Left forelimb (tissue), 1 donor: ENCODE results near the gene FBN2.

Experiments
- DNase-seq: peaks from one replicate; pipeline ENCODE4 v3.0.0-alpha.2; 2018; ENCODE audit warnings: low spot score

FBN2 gene

DNA sequence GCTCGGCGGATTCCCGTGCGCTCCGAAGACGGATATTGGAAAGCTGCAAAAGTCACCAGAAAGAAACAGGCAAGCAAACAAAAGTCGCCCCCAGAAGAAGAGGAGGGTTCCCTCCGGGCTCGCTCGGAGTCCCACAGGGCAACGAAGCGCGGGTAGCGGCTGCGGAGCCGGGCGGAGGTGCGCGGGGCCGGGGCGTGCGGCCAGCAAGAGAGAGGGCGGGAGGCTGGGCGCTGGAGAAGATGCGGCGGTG, at the start of gene FBN2:
Gene FBN2, minus strand, starts transcription at position 246 of the 250 bp plus-strand sequence. CDS start 642 bp downstream, outside the sequence.
- DNase-seq = no peak

DNA sequence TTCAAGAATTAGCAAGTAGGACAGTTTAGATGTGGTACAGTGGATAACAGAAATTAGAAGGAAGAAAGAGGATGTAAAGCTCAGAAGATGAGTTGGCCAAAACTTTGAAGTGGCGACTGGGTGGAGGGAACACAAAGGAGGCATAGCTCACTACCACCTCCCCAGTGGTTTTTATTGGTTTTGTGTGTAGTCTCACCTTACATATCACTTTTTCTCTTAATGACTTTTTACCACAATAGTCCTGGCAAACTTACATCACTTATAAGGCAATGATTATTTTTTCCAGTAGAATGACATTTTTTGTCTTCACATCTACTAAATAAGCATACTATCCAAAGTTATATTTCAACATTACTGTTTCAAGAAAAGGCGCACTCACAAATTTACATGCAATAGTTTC, 49.2 kb upstream of the FBN2 start:
- no peak for DNase-seq

DNA sequence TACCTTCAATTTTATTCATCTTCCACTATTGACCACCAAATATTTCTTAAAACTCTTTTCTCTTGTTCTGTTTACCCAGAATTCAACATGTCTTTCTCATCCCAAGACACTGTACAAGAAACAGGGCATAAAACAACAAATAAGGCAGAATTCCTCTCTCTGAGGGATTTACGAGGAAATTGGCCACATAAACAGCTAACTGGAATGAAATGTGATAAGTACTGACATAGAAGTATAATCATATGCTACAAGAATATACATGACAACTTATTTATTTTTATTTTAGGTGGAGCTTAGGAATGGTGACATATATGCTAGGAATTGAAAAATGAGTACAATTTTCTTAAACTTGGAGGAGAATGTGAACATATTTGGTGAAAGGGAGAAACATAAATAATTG, 48.8 kb upstream of the FBN2 start:
- DNase-seq = no peak

DNA sequence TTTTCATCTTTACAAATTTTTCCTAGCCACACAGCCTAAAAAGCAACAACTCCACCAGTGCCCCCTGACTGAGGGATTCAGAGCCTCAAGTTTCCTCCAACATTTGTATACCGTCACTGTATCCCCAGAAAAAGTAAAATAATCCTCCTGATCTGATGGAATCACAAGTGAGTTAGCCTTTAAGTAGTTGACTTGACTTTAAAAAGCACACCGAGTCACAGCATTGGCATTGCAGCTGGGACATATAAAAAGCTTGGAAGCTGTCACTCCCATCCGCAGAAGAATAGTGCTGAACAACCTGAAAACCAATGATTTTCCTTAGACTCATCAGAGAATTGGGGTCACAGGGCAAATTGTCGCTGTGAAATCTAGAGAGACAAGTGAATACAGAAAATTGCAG, 41.6 kb upstream of the FBN2 start:
- no peak for DNase-seq

DNA sequence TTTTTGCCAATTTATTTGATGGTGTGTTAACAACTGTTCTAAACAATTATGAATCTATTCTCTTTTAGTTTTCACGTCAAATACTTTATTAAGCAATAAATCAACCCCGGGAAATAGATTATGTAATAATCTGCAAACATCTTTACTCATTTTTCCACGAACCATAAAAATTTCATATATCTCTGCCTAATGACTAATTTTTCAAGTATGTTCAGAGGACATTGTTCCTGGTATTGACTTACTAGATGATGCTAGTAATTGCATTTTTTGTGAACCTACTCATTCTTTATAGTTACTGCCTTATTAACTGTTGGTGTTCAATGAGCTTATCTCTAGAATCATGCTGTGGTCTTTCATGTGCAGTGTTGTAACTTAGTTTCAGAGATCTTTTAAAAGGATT, 41.0 kb upstream of the FBN2 start:
- no peak for DNase-seq

DNA sequence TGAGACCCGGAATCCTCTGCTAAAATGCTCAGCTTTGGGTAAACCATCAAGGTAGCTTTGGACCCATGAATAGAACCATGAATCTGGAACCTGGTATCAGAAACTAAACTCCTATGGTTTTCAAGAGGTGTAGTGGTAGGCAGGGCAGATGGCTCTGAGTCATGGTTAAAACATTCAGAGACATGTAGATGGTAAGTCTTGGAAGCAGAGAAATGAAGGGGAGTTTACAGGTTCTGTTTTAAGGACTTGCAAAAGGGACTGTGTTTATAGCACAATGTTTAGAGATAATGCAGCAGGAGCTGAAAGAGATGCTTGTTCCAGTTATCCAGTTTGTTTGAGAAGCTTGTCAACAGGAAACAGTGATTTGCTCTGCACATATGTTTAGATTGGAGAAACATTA, 36.0 kb upstream of the FBN2 start:
- no peak for DNase-seq

DNA sequence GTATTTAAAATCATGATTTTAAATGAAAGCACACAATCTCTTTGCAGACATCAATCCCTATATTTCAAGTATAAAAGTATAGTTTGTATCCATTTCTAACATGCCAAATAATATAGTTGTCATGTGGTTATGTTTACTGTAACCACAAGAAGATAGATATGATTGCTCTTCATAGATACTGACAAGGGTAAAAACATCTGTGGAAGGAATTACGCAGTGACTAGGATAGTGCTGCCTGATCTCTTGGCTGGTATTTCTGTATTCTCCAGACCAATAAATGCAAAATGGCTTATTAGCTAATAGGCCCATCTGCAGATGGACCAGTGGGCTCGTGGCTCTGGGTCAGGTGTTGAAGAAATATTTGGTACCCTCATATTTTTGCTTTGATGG, 34.9 kb upstream of the FBN2 start:
- DNase-seq = no peak

DNA sequence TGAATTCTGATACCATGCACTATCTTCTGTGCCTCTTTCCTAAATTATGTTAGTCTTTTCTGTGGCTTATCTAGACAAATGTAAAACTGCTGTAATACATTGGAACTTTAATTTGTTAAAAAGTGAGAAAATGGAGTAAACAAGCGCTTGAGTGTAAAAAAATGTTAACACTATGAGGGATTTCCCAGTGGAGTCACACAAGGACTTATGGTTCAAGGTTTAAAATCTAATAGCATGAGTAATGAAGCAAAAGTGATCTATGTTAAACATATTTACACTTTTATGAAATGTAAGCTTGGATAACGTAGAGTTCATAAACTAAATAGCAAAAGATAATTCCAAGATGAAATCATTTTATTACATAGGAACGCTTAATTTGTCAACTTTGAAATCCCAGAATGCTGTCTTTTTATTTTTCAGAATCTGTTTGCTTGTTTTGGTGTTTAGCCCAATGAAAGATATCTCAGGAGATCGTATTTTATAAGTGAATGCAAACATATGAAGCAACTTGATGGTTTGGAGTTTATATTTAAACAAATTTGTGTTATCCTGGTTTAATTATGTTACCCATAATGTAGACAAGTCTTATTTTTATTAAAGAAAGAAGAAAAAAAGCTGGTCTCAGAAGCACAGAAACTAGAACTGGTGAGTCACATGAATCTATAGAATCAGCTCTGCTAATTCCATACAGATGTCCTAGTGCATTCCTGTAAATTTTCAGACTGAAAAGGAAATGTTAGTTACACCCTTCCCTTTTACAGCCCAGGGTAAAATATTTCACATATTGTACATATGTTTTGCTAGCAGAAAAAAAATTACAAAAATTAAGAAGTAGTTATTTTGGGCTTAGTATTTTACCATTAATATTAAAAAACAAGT, 34.2 kb upstream of the FBN2 start:
- no peak for DNase-seq

DNA sequence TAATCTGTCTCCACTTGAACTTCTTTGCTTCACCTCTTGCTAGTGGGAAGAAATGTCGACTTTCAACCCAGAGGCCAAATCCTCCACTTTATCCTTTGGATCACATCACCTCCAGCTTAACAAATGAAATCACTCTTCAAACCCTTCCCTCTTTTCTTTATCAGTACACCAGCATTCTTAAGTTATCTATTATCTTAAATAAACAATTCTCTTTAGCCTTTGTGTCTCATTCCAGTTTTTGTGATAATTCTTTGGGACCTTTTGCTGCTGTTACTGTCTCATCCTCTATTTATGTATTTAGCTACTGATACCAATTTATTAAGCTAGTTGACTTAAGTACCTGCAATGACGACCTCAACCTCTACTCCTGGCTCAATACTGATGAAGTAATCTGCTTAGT, 28.1 kb upstream of the FBN2 start:
- no peak for DNase-seq

DNA sequence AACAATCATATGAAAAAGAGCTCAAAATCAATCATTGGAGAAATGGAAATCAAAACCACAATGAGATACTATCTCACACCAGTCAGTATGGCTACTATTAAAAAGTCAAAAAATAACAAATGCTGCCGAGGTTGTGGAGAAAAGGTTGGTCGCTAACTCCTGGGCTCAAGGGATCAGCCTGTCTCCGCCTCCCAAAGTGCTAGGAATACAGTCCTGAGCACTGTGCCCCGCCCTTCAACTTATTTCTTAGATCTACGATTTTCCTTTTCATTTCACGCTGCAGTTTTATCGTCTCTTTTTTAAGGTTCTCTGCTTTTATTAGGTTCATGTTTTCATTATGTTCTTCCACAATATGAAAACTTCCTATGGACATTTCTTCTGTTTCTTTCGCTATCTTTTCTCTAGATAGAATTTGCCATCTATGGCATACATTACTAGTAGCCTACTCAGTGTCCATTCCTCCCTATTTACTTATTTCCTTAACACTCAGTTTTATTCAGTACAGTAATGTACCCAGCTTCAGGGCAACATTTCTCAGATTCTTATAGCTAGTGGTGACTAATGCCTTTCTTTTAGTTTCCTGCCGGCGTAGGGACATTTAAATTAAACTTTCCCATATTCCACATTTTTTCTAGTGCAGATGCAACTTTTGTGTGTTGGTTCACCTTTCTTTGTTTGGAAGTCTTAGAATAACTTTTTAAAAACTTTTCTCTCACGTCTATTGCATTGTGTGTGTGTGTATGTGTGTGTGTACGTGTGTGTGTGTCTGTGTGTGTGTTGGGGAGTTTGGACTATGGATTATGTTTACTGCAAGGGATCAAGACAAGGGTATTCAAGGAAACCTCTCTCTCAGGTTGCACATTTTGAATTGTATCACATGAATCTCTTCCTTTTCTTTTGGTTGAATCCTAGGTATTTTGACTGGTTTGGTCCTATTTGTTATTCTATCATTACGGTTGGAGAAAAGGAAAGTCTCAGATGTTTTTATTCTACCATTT, 21.6 kb upstream of the FBN2 start:
- no peak for DNase-seq

DNA sequence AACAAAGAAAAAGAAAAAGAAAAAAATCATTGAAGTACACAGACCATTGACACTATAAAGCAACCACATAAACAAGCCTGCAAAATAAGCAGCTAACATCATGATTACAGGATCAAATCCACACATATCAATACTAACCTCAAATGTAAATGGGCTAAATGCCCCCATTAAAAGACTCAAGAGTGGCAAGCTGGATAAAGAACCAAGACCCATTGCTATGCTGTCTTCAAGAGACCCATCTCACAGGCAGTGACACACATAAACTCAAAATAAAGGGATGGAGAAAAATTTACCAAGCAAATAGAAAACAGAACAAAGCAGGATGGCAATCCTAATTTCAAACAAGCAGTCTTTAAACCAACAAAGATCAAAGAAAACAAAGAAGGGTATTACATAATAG, 15.7 kb upstream of the FBN2 start:
- DNase-seq = no peak

DNA sequence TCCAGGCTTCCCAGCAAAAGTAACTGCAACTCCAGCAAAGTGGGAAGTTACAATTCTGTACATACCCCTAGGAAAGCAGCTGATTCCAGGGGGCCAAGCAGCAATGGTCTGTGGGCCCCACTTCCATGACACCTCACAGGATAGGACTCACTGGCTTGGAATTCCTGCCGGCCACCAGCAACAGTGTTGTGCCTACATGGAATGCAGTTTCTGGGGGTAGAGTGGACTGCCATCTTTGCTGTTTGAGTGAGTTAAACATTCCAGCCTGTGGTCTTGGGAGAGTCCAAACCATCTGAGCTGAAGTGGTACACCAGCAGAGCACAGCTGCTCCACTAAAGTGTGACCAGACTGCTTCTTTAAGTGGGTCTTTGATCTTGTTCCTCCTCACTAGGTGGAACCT, 13.4 kb upstream of the FBN2 start:
- DNase-seq = no peak

DNA sequence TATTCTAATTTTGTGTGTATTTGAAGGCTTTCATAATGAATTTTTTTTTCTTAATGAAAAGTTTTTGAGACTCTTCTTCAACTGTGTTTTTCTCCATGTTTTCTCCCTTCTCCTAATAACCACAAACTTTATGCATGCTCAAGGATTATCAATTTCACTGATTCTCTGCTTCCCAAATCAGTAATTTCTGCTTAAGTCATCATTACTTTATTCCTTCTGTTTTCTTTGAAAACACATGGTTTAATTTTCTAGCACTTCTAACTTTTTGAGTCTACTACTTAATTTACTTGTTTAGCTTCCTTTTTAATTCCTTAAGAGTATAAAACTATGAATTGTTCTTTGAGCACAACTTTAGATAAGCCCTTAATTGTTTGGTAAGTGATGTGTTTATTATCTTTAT, 11.5 kb upstream of the FBN2 start:
- DNase-seq = no peak

DNA sequence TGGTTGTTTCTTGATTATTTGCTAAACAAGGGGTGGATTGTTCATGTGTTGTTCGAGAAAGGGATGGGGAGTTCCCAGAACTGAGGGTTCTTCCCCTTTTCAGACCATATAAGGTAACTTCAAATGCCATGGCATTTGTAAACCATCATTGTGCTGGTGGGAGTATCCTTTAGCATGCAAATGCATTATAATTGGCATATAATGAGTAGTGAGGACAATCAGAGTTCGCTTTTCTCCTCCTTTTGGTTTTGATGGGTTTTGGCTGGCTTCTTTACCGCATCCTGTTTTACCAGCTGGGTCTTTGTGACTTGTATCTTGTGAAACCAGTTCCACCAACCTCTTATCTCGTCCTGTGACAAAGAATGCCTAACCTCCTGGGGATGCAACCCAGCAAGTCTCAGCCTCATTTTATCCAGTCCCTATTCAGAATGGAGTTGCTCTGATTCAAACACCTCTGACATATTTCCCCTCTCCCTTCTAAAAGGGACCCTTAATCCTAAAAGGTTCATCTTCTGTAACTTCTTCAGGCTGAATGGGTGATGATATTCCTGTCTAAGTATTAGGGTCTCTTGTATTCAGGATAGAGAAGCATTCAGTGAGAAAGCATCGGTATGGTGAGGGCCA, 8.7 kb upstream of the FBN2 start:
- DNase-seq = no peak

DNA sequence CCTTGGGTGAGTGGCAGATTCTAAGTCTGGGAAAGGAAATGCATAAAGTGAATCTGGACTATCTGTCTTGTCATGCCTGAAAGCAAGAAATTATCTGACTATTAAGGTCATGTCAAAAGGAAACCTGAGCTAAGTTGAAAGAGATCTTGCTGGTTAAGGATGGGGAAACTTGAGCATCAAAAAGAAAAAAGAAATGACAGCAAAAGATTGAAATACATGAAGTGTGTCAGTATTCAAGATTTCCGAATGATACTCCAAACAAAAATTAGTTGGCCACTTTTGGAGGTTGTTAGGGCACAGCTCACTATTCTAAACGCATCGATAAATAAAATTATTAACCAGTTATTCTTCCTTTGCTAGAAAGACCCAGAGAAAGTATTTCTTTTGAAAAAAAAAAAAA, 3.3 kb upstream of the FBN2 start:
- no peak for DNase-seq

DNA sequence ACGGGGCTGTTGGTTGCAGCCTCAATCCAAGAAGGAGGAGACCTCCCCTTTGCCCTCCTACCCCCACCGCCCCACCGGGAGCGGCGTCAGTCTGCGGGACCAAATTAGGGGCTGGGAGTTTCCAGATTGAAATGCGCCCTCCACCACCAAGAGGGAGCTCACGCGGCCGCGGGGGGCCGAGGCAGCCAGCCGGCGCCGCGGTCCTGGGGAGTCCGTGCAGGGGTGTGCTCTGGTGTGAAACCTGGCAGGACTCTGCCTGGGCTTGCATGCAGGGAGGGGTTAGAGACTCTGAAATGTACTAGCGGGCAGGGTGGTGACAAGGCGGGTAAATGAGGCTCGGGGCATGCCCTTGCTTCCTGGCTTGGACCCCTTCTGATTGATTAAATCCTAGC, 989 bp upstream of the FBN2 start:
- DNase-seq = peak; percentile 67

DNA sequence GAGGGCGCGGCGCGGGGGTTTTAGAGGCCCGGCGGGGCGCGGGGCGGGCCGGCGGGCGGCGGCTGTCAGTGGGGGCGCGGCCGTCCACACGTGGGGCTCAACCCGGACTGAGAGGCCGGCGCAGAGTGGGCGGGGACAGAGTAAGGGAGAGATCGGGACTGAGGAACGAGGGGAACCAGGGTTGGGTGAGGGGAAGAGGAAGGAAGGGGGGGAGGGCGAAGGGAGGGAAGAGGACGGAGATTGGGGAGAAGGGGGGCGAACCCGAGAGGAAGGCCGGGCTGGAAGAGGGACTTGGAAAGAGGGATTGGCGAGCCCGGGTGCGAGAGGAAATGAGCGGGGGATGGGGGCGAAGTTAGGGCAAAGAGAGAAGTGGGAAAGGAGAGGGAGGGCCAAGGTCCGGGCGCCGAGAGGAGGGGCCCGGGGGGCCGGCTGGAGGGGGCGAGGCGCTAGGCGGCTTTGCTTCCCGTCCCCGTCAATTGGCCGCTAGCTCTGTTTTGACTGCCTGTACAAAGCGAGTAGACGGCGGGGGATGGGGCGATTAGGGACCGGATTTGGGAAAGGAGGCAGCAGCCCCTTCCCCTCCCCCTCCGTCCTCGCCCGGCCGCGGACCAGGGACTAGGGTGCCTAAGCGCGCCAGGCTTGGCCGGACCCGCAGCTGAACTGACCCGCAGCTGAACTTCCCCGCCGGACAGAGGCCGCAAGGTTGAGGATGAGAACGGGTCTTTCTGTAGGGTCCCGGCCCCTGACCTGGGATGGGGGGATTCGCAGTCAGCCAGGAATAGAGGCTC, 399 bp upstream of the FBN2 start:
- peak; percentile 93 for DNase-seq

DNA sequence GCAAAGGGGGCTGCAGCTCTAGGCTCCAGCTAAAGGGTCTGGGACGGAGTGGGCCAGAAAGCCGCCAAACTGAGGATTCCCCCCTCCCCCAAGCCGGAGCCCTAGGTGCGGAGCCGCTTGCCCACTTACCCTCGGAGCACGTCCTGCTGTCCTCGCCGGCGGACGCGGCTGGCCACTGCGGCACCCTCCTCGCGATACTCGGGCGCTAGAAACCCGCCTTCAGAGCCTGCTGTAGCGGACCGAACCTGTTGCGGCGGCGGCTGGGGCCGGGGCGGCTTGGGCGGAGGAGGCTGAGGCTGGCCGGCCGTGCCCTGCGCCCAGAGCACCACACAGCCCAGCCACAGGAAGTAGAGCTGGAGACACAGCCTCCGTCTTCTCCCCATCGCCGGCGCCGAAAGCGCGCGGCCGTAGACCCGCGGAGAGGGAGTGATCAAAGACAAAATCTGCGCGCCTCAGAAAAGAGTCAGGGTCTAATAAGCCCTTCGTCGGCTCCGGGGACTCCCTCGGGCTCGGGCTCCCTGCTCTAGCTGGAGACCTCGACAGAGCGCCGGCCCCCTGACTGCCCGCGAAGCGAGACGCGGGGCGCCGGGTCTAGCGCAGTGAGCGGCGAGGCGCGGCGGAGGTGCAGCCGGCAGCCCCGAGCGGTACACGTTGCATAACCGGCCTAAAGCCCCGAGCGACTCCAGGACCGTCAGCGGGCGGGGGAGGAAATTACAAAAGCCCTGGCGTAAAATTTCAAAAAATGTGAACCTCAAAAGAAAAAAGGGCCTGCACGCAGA, 635 bp downstream of the FBN2 start:
- peak; percentile 72 for DNase-seq

DNA sequence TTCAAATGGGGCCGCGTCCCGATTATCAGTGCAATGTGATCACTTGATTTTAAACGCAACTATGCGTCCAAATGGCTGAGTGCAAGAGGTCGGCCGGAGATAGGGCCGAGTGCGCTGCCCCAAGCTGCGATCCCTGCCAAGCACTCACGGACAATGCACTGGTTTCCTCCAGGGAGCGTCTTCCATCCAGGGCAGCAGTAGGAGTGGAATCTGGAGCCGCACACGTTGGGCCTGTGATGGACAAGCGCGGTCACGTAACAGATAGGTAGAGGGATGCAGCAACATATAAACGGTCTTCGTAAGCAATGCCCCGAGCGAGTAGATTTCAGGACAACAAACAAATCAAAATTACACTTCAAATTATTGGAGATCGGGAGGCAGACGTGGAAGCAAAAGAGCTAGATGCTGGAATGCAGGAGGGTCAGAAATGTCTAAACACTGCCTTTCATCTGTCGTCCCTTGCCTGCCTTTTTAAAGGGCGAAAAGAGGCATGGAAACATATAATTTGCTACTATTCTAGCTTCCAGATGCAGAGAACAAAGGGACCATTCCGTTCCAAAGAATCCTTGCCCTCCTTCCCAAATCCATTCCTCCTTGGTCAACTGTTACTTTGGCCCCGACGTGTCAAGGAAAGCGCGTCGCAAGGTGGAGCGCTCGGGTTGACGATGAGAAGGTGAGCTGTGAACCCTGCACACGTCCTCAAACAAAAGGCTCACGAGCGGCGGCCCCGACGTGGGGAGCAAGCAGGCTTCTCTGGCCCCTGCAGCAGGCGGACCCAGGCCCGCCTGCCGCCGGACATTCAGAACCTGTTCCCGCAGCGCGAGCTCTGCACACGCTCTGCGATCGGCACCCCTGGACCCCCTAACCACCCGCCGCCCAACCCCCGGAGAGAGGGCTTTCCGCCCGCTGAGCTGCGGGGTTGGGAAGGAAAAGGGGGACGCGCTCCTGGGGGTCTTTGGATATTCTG, 1.5 kb downstream of the FBN2 start:
- DNase-seq = peak; percentile 73

DNA sequence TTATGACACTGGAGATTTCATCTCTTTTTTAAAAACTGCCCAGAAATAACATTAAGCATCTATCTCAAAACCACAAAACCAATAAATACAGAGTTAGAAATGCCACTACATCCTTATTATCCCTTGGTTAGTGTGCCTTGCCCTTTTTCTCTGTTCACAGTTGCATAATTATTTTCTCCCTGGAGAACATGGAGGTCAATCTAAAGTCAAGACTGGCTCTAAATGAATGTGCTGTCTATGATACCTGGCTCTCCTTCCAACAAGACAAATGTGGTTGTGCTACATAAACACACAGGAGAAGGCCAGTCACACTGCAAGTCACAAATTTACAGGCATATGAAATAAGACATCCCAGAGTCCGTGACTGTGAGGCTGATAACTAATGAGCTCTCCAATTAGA, 2.8 kb downstream of the FBN2 start:
- DNase-seq = no peak
